ENCODE data around the gene RALGDS. TPM values are rescaled to one million over a fixed set of nuclear protein-coding genes. Genes with fewer than 3 reads are reported as not detected.

RALGDS gene
- total and polyA plus RNA-seq, 2 experiments from 2014 or later, result 8.6 to 20.3 TPM

GRCh38 chr9:133102190-133103021, 18.6 kb downstream of the RALGDS start:
- Histone ChIP-seq H3K27ac (ENCODE audit: low read depth) (no peak overlapping the region), H3K9me2 (ENCODE audit: insufficient read depth) (no peaks in the 10 kb centered on the region), H3K4me3 (no peak overlapping the region), H3K79me2 (replicated peaks; ENCODE audit: insufficient read depth) (no peaks in the 10 kb centered on the region), H2AFZ (no peak overlapping the region), H4K20me1 (replicated peaks; ENCODE audit: insufficient read depth) (no peaks in the 10 kb centered on the region), H3K27me3 (ENCODE audit: insufficient read depth) (no peaks in the 10 kb centered on the region), H3F3A (replicated peaks; ENCODE audit: low read depth) (no peaks in the 10 kb centered on the region), H3K4me2 (no peak overlapping the region), H3K36me3 (ENCODE audit: insufficient read depth) (no peaks in the 10 kb centered on the region), H3K4me1 (ENCODE audit: insufficient read depth) (no peaks in the 10 kb centered on the region)
- Mint-ChIP-seq H3K27me3 (ENCODE audit: insufficient read depth, low read depth, poor library complexity) (peaks cover 2% of the 10 kb centered on the region), H3K9me3 (no peaks in the 10 kb centered on the region; the same call in 2 of the 3 replicates), H3K4me3 (no peak overlapping the region), H3K36me3 (ENCODE audit: low read depth) (peaks cover 30% of the 10 kb centered on the region), H3K27ac (no peak overlapping the region), H3K4me1 (peaks cover 2% of the 10 kb centered on the region)
- TF ChIP-seq STAT1 (IDR thresholded peaks at IDR 0.05; ENCODE audit: unreplicated experiment), result no peak
- no peak for TF ChIP-seq ETS1 (IDR thresholded peaks at IDR 0.05)
- TF ChIP-seq CTCF (conservative IDR thresholded peaks at IDR 0.05; ENCODE audit: low read depth in 2 of 2), result no peak
- no peak for TF ChIP-seq REST (IDR thresholded peaks at IDR 0.05; ENCODE audit: unreplicated experiment)
- TF ChIP-seq NANOG (IDR thresholded peaks at IDR 0.05; ENCODE audit: borderline replicate concordance), result no peak
- TF ChIP-seq JUNB (IDR thresholded peaks at IDR 0.05; ENCODE audit: unreplicated experiment), result no peak
- TF ChIP-seq EZH2 (IDR thresholded peaks at IDR 0.05; ENCODE audit: low read depth, unreplicated experiment), result no peak
- no peak for TF ChIP-seq ZNF462 (CRISPR knock-in tag; IDR thresholded peaks at IDR 0.05)
- no peak for TF ChIP-seq POLR2AphosphoS5 (IDR thresholded peaks at IDR 0.05; ENCODE audit: low read depth)
- TF ChIP-seq ZNF331 (CRISPR knock-in tag; IDR thresholded peaks at IDR 0.05; ENCODE audit: low read depth), result no peak
- TF ChIP-seq CREB1 (CRISPR knock-in tag; IDR thresholded peaks at IDR 0.05; ENCODE audit: low read depth), result no peak
- no peak for TF ChIP-seq EZH2phosphoT487 (IDR thresholded peaks at IDR 0.05; ENCODE audit: unreplicated experiment)
- no peak for TF ChIP-seq ZNF114 (CRISPR knock-in tag; IDR thresholded peaks at IDR 0.05)
- ATAC-seq (no peak), DNase-seq (ENCODE audit: low spot score) (no peak)
